PC-9 (cell line): Measurements from ENCODE around the gene MSH2.

Experiments
- EZH2 ChIP-seq: fragments of 200-600 bp; sonication (generic); IDR thresholded peaks from 2 replicates; pipeline ENCODE4 v1.8.0; 2017; ENCODE audit warnings: antibody characterized with exemption, low read depth
- TF ChIP-seq, protein P1 (sequence below): fragments of 200-600 bp; sonication (generic); conservative IDR thresholded peaks from 2 replicates; pipeline ENCODE4 v1.6.1; 2017; ENCODE audit warnings: mixed run types, antibody characterized with exemption, mild to moderate bottlenecking, moderate library complexity

DNA sequence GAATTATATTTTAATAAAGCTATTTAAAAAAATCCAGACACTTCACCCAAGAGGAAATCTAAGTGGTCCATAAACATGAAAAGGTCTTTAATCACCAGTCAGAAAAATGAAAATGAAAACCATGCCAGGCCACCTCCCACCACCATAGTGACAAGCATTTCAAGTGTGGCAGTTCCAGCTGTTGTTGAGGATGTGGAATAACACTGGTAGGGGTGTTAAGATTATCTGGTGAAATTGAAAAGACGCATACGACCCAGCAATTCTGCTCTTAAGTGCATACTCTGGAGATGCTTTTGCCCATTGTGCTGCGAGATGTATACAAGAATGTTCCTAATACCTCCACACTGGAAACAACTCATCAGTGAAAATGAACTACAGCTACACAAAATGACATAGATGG, 82.2 kb downstream of the MSH2 start:
- no peak for TF ChIP-seq EZH2
- TF ChIP-seq, protein P1, sequence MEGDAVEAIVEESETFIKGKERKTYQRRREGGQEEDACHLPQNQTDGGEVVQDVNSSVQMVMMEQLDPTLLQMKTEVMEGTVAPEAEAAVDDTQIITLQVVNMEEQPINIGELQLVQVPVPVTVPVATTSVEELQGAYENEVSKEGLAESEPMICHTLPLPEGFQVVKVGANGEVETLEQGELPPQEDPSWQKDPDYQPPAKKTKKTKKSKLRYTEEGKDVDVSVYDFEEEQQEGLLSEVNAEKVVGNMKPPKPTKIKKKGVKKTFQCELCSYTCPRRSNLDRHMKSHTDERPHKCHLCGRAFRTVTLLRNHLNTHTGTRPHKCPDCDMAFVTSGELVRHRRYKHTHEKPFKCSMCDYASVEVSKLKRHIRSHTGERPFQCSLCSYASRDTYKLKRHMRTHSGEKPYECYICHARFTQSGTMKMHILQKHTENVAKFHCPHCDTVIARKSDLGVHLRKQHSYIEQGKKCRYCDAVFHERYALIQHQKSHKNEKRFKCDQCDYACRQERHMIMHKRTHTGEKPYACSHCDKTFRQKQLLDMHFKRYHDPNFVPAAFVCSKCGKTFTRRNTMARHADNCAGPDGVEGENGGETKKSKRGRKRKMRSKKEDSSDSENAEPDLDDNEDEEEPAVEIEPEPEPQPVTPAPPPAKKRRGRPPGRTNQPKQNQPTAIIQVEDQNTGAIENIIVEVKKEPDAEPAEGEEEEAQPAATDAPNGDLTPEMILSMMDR, result no peak
